Liver (tissue), 9 donors: ENCODE results near the gene SHD. TPM values are rescaled to one million over a fixed set of nuclear protein-coding genes. Genes with fewer than 3 reads are reported as not detected.

Experiments
- DNase-seq: peaks from one replicate; pipeline ENCODE4 v3.0.0-alpha.2; 2017; ENCODE audit warnings: low spot score
- H3K27ac ChIP-seq, 2 donors: one replicate each; pipeline ENCODE4 v1.7.0; 2013; ENCODE audit warnings: inconsistent platforms in 2 of 2, low read length in 2 of 2, control low read depth in 1 of 2, low read depth in 1 of 2, mild to moderate bottlenecking in 1 of 2
- H3K27me3 ChIP-seq, 4 donors: one replicate each; pipeline versions ENCODE4 v1.6.1 to v1.7.0; 2013; ENCODE audit warnings: low read length in 3 of 4, inconsistent platforms in 1 of 4, mild to moderate bottlenecking in 1 of 4, moderate library complexity in 1 of 4; ENCODE audit not compliant: control insufficient read depth in 4 of 4, insufficient read depth in 4 of 4
- H3K36me3 ChIP-seq, 4 donors: one replicate each; pipeline versions ENCODE4 v1.6.1 to v1.7.0; 2013; ENCODE audit warnings: low read length in 3 of 4, mild to moderate bottlenecking in 3 of 4, low read depth in 1 of 4, moderate library complexity in 1 of 4; ENCODE audit not compliant: control insufficient read depth in 4 of 4, insufficient read depth in 3 of 4
- H3K4me1 ChIP-seq, 4 donors: one replicate each; pipeline versions ENCODE4 v1.6.1 to v1.7.0; 2013; ENCODE audit warnings: low read length in 3 of 4, mild to moderate bottlenecking in 3 of 4, moderate library complexity in 1 of 4; ENCODE audit not compliant: control insufficient read depth in 4 of 4, insufficient read depth in 4 of 4
- H3K4me3 ChIP-seq, 3 donors: one replicate each; pipeline versions ENCODE4 v1.6.1 to v1.7.0; 2013; ENCODE audit warnings: low read length in 3 of 3, control low read depth in 1 of 3, low read depth in 1 of 3, mild to moderate bottlenecking in 1 of 3
- H3K9ac ChIP-seq, 2 donors: one replicate each; pipeline ENCODE4 v1.7.0; 2013; ENCODE audit warnings: low read length in 2 of 2, mild to moderate bottlenecking in 2 of 2, moderate library complexity in 2 of 2, control low read depth in 1 of 2, low read depth in 1 of 2
- H3K9me3 ChIP-seq, 4 donors: one replicate each; pipeline versions ENCODE4 v1.6.1 to v1.7.0; 2013; ENCODE audit warnings: low read length in 3 of 4; ENCODE audit not compliant: control insufficient read depth in 4 of 4
- ATF3 ChIP-seq: IDR thresholded peaks from 2 replicates; pipeline ENCODE4 v1.6.1; 2016; ENCODE audit warnings: antibody characterized with exemption
- CTCF ChIP-seq: fragments of 150-350 bp; IDR thresholded peaks from 2 replicates; pipeline ENCODE4 v1.5.1; 2017; ENCODE audit warnings: improper control_type of control experiment, low read depth, low read length; ENCODE audit not compliant: missing input control
- EGR1 ChIP-seq, 2 donors: IDR thresholded peaks; 2 replicates each; pipeline ENCODE4 v1.6.1; 2016 to 2018; ENCODE audit warnings: antibody characterized with exemption in 2 of 2, low read depth in 2 of 2
- FOXA1 ChIP-seq: IDR thresholded peaks from 2 replicates; pipeline ENCODE4 v1.6.1; 2016; ENCODE audit warnings: antibody characterized with exemption
- FOXA2 ChIP-seq: IDR thresholded peaks from 2 replicates; pipeline ENCODE4 v1.6.1; 2016; ENCODE audit warnings: antibody characterized with exemption
- GABPA ChIP-seq, 2 donors: IDR thresholded peaks in 1 of 2; conservative IDR thresholded peaks in 1 of 2; 2 replicates each; pipeline ENCODE4 v1.6.1; 2016; ENCODE audit warnings: antibody characterized with exemption in 2 of 2, mild to moderate bottlenecking in 1 of 2, moderate library complexity in 1 of 2
- HNF4G ChIP-seq: IDR thresholded peaks from 2 replicates; pipeline ENCODE4 v1.6.1; 2016; ENCODE audit warnings: antibody characterized with exemption
- JUND ChIP-seq, 2 donors: IDR thresholded peaks; 2 replicates each; pipeline ENCODE4 v1.6.1; 2016; ENCODE audit warnings: antibody characterized with exemption in 2 of 2
- MAX ChIP-seq: IDR thresholded peaks from 2 replicates; pipeline ENCODE4 v1.6.1; 2016; ENCODE audit warnings: antibody characterized with exemption
- NR2F2 ChIP-seq: IDR thresholded peaks from 2 replicates; pipeline ENCODE4 v1.6.1; 2016; ENCODE audit warnings: antibody characterized with exemption
- RAD21 ChIP-seq, 2 donors: IDR thresholded peaks; 2 replicates each; pipeline ENCODE4 v1.6.1; 2016; ENCODE audit warnings: antibody characterized with exemption in 2 of 2, mild to moderate bottlenecking in 2 of 2
- RXRA ChIP-seq, 2 donors: IDR thresholded peaks; 2 replicates each; pipeline ENCODE4 v1.6.1; 2017 to 2018; ENCODE audit warnings: antibody characterized with exemption in 2 of 2, mild to moderate bottlenecking in 1 of 2
- SP1 ChIP-seq: IDR thresholded peaks from 2 replicates; pipeline ENCODE4 v1.6.1; 2018; ENCODE audit warnings: antibody characterized with exemption, mild to moderate bottlenecking
- TAF1 ChIP-seq: conservative IDR thresholded peaks from 2 replicates; pipeline ENCODE4 v1.6.1; 2016; ENCODE audit warnings: antibody characterized with exemption, mild to moderate bottlenecking
- YY1 ChIP-seq: IDR thresholded peaks from 2 replicates; pipeline ENCODE4 v1.6.1; 2016; ENCODE audit warnings: antibody characterized with exemption, mild to moderate bottlenecking
- ZBTB33 ChIP-seq: IDR thresholded peaks from 2 replicates; pipeline ENCODE4 v1.6.1; 2016; ENCODE audit warnings: antibody characterized with exemption
- WGBS: extraction: QIAGEN DNeasy Blood & Tissue Kit; methylation state at CpG from one replicate; pipeline ENCODE4 v1.1.7; 2013; 5-methylcytosine and 5-hydroxymethylcytosine counted together
- polyA plus RNA-seq, 2 donors: library from polyadenylated mRNA; stranded (reverse) in 1 of 2; unstranded in 1 of 2; fragments of 200-250 nt in 1 of 2; fragments of >200 nt in 1 of 2; fragmentation: Nextera tagmentation in 1 of 2; extraction: Ambion mirVana in 1 of 2; gene quantifications; one replicate each; pipeline versions ENCODE4 v1.2.1 to v1.2.3, GENCODE V29; 2013 to 2015
- total RNA-seq, 2 donors: library from RNA; depleted of rRNA; stranded (reverse); fragments of >200 nt; gene quantifications; one replicate each; pipeline ENCODE4 v1.2.3, GENCODE V29; 2014
- TF ChIP-seq, protein P1 (sequence below): IDR thresholded peaks from 2 replicates; pipeline ENCODE4 v1.6.1; 2016; ENCODE audit warnings: antibody characterized with exemption, mild to moderate bottlenecking
- donor health status: healthy.
- donor health status: healthy.
- donor health status: healthy.
- donor health status: healthy.
- donor health status: healthy.

Gene SHD
- total and polyA plus RNA-seq, 4 donors: 0.09 to 15.7 (median 4.5) TPM

GRCh38 chr19:4327252-4327876 lies 48.3 kb downstream of the SHD start:
- no peaks in the 10 kb centered on the region for H3K9me3 ChIP-seq
- H3K36me3 ChIP-seq: peaks cover 0 to 3% (median 1%) of the 10 kb centered on the region in 4 donors
- peak; percentile 86 for DNase-seq
- H3K27ac ChIP-seq: no peak overlapping the region
- 44% methylated on average over 30 of the region's 30 CpGs for WGBS
- peaks cover 3 to 15% (median 8%) of the 10 kb centered on the region in 4 donors for H3K4me1 ChIP-seq
- TF ChIP-seq CTCF (no peak), JUND (IDR thresholded peaks at IDR 0.05) (no peak), TAF1 (no peak), ZBTB33 (no peak), GABPA (IDR thresholded peaks at IDR 0.05 in 1 of 2, conservative IDR thresholded peaks at IDR 0.05 in 1 of 2) (no peak), FOXA2 (no peak), NR2F2 (no peak), HNF4G (no peak), RAD21 (IDR thresholded peaks at IDR 0.05) (no peak), EGR1 (IDR thresholded peaks at IDR 0.05; ENCODE audit: low read depth in 2 of 2) (no peak)
- H3K4me3 ChIP-seq: peak overlapping the region in 2 of 3 donors; percentile 38 to 47
- no peak overlapping the region for H3K9ac ChIP-seq
- no peaks in the 10 kb centered on the region for H3K27me3 ChIP-seq

- 23% methylated on average over 13 of the region's 13 CpGs for WGBS
- peaks cover 0 to 3% (median 1%) of the 10 kb centered on the region in 4 donors for H3K36me3 ChIP-seq
- H3K27me3 ChIP-seq: no peaks in the 10 kb centered on the region
- no peak overlapping the region for H3K9ac ChIP-seq
- no peak for DNase-seq
- TF ChIP-seq RXRA (IDR thresholded peaks at IDR 0.05) (no peak), MAX (no peak), GABPA (IDR thresholded peaks at IDR 0.05 in 1 of 2, conservative IDR thresholded peaks at IDR 0.05 in 1 of 2) (no peak), TAF1 (no peak), HNF4G (no peak), EGR1 (IDR thresholded peaks at IDR 0.05; ENCODE audit: low read depth in 2 of 2) (no peak), YY1 (no peak), FOXA1 (no peak), NR2F2 (no peak), RAD21 (IDR thresholded peaks at IDR 0.05) (no peak), ATF3 (no peak), CTCF (no peak), JUND (IDR thresholded peaks at IDR 0.05) (no peak), FOXA2 (no peak), ZBTB33 (no peak), SP1 (no peak)
- TF ChIP-seq, protein P1, sequence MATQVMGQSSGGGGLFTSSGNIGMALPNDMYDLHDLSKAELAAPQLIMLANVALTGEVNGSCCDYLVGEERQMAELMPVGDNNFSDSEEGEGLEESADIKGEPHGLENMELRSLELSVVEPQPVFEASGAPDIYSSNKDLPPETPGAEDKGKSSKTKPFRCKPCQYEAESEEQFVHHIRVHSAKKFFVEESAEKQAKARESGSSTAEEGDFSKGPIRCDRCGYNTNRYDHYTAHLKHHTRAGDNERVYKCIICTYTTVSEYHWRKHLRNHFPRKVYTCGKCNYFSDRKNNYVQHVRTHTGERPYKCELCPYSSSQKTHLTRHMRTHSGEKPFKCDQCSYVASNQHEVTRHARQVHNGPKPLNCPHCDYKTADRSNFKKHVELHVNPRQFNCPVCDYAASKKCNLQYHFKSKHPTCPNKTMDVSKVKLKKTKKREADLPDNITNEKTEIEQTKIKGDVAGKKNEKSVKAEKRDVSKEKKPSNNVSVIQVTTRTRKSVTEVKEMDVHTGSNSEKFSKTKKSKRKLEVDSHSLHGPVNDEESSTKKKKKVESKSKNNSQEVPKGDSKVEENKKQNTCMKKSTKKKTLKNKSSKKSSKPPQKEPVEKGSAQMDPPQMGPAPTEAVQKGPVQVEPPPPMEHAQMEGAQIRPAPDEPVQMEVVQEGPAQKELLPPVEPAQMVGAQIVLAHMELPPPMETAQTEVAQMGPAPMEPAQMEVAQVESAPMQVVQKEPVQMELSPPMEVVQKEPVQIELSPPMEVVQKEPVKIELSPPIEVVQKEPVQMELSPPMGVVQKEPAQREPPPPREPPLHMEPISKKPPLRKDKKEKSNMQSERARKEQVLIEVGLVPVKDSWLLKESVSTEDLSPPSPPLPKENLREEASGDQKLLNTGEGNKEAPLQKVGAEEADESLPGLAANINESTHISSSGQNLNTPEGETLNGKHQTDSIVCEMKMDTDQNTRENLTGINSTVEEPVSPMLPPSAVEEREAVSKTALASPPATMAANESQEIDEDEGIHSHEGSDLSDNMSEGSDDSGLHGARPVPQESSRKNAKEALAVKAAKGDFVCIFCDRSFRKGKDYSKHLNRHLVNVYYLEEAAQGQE: no peak
- no peak overlapping the region for H3K27ac ChIP-seq
- peak overlapping the region; percentile 38 to 47 (median 42) for H3K4me3 ChIP-seq
- H3K4me1 ChIP-seq: peaks cover 3 to 14% (median 8%) of the 10 kb centered on the region in 4 donors
- no peaks in the 10 kb centered on the region for H3K9me3 ChIP-seq
Observed at GRCh38 chr19:4327877-4328242, 48.8 kb downstream of the SHD start.
